Stimulated activated CD8-positive, alpha-beta memory T cell treated with anti-CD3 and anti-CD28 coated beads, Interleukin-4, amount 100 ng/mL, for 24 hours (primary cell): ENCODE results near the gene GFPT1.
A peak's percentile ranks its signal among the peaks of the same experiment; 100 is the strongest.
"Not testable (repeated sequence)": the region's sequence is repeated elsewhere in the genome, so short reads cannot be mapped to it uniquely, and the experiment has no call there.

Source experiments
- DNase-seq: peaks from one replicate; pipeline ENCODE4 v3.0.0-alpha.2; 2020; ENCODE audit warnings: low read depth

Gene GFPT1

DNA sequence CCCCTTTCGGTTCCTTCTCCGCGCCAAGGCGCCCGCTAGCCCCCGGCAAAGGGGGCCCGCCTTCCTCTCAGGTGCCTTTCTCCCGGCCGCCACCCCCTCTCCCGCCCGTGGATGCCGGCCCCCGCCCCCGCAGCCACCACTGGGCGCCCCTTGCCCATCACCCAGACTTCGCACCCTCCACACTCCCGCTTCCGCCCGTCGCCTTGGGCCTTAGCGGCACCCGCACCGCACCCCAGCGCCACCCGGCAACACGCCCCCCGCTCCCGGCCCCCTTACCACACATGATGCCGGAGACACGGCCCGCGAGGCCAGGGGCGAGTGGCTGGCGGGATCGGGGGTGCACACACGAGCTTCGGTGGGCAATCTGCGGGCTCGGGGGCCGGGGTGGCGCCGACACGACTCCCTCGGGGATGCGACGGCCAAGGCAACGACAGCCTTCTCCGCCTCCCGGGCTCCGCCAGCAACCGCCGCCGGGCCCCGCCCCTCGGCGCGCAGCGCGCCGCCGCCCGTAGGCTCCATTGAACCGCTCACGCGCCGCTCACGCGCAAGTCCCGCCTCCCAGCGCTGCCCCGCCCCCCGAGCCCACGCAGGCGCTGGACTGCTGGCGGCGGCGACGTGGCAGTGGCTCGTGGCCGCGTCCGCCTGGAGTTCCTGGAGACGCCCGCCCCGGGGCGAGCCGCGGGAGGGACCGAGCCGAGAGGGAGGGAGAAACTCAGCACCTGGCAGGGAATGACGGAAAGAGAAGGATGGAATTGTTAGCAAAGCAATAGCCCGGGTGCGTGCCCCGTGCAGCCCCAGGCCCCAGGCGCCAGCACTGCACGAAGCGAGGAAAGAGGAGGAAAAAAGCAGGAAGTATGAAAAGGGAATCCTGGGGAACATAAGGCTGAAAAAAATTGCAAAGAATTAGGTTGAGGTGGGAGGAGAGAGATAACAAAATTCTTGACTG is at the start of gene GFPT1:
Gene GFPT1, minus strand, starts transcription at position 439 of the 946 bp plus-strand sequence. Its CDS starts 156 bp downstream, at position 283.
- DNase-seq: peak; percentile 91

DNA sequence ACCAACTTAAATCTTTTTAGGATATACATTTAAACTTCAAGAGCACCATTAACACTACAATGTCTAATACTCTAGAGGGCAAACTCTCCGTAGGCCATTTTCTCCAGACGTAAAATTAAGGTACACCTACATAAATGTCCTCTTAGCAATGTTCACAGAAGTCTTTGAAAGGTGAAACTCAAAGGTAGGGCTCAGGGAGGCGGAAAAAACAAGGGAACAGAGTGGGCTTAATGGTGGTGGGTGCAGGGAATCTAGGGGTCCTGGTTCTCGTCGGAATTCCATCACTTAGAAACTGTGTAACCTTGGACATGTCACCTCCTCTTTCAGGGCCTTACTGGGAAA is 49.5 kb upstream of the GFPT1 start:
- no peak for DNase-seq

DNA sequence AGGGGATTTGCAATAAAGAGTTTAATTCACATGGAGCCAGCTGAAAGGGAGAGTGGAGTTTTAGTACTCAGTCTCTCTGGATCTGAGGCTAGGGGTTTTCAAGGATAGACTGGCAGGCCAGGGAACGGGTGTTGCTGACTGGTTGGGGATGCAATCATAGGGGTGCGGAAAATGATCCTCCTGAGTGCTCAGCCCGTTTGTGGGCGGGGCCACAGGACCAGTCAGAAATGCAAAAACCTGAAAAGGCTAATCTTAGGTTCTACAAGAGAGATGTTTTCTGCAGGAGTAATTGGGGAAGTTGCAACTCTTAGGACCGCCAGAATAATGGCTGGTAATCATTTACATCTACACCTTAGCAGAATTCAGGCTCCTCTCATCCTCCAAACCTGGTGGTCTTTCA is 47.7 kb upstream of the GFPT1 start:
- no peak for DNase-seq

DNA sequence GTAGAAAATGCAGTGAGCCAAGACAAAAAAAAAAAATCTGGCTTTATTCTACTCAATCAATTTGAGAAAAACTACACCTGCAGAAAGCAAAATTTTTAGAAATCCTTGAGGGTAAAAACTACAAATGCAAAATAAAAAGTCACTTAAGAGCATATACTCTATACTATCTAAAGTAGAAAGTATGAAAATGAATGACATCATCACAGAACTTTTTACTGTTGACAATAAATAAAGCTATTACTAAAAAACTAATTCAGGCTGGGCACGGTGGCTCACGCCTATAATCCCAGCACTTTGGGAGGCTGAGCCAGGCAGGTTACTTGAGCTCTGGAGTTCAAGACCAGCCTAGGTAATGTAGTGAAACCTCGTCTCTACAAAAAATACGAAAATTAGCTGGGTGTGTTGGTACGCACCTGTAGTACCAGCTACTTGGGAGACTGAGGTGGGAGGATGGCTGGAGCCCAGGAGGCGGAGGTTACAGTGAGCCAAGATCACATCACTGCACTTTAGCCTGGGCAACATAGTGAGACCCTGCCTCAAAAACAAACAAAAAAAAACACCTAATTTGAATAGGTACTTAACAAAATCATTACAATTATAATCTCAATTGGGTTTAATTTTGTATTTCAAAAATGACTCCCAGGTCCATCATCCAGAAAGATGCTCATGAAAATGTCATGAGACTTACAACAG is 42.6 kb upstream of the GFPT1 start:
- DNase-seq: no peak

DNA sequence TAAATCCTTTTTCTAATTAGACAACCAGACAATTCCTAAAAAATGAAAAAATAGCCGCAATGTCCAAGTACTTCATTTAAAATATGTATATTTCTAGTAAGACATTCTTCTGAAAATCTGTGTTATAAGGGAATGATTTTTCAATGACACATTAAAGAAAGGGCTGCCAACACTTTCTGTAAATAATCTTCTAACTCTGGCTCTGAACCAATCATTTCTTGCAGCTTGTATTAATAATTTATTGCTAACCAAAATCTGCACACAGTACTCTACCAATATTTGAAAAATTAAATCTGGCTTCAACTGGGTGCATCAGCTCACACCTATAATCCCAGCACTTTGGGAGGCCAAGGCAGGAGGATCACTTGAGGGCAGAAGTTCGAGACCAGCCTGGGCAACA is 42.0 kb upstream of the GFPT1 start:
- DNase-seq: no peak

DNA sequence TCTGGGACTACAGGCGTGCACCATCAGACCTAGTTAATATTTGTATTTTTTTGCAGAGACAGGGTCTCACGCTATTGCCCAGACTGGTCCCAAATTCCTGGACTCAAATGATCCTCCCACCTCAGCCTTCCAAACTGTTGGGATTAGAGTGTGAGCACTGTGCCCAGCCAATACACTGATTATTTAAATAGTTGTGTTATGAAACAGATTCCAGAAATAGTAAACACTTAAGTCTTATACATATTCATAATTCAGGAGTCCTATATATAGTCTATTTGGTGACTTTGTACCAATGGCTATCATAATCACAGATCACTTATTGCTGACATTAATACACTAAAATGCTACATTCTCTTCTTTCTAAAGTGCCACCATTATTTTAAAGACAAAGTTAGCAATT is 37.4 kb upstream of the GFPT1 start:
- DNase-seq: no peak

DNA sequence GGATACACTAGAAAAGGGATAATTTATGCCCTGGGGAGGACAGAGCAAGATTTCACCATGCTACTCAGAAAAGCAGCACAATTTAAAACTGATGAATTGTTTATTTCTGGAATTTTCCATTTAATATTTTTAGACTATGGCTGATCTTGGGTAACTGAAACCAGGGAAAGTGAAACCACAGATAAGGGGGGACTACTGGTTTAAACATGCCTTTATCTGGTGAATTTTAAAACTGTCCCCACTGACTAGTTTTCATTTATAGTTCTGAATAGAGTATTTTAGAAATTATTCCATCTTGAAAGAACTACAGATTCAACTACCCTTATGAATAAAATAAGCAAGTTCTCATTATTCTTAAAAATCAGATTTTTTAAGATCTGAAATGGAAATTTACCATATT is 35.2 kb upstream of the GFPT1 start:
- no peak for DNase-seq

DNA sequence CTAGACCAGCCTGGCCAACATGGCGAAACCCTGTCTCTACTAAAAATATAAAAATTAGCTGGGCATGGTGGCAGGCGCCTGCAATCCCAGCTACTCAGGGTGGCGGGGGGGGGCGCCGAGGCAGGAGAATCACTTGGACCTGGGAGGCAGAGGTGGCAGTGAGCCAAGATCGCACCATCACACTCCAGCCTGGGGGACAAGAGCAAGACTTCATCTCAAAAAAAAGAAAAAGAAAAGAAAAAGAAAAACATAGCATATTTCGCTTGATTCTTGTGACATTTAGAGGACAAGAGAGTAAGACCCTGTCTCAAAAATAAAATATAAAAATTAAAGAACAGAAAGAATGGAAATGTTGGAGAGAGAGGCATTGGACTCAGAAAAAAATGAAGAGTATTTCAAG is 32.1 kb upstream of the GFPT1 start:
- not testable (repeated sequence) for DNase-seq

DNA sequence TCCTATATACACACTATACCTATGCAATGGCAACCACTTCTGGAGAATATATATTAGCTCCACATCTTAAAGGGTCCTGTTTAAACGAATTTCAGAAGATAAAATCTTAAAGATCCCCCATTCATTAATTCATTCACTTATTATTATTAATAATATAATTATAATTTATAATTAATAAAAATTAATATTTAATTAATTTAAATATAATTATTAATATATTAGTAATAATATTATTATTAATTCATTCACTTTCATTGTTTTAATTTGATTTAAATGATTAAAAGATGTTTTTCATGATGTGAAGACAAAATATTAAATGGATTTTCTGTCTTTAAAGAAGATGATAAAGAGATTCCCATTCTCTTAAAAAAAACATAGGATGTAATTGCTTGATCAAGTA is 29.1 kb upstream of the GFPT1 start:
- DNase-seq: no peak

DNA sequence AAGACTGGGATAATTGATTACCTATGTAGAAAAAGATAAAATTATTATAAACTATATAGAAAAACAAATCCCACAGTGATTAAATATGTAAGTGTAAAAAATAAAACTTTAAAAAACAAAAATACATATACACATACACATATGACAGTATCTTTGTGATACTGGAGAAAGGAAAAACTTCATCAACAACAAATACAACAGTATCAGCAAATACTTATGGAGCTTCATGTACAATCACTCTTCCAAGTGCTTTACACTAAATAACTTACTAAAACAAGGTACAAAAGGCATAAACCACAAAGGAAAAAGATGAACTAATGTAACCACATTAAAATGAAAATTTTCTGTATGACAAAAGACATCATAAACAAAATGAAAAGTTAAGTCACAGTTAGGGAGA is 24.1 kb upstream of the GFPT1 start:
- DNase-seq: no peak

DNA sequence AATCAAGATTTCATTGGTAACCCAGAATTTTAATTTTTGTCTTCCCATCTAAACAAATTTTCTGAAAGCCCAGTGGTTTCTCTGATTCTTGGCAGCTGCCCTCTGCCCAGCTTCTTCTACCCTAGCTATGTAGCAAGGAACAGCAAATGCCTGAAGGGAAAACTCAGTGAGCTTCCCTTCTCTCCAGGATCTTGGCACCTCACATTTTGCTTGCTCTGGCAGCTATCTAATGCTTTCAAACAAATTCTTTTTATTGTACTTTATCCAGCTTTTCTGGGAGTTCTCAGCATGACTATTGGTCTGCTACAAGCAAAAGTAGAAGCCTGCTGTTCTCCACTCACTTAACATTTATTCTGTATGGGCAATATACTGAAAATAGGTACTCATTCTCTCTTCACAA is 18.3 kb upstream of the GFPT1 start:
- DNase-seq: no peak

DNA sequence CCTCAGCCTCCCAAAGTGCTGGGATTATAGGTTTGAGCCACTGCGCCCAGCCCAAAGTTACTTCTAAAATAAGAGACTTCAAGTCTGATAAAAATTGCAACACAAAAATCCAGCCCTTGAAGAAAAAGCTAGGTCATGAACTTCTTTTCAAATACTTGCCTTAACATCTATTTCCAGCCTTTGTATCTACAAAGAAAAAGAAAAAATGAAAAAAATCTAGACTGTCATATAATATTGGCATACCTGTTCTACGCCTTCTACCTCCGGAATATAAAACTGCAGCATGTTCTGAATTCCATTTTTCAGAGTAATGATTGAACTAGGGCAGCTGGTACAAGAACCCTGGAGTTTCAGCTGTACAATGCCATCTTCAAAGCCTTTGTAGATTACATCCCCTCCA is 13.1 kb upstream of the GFPT1 start:
- no peak for DNase-seq

DNA sequence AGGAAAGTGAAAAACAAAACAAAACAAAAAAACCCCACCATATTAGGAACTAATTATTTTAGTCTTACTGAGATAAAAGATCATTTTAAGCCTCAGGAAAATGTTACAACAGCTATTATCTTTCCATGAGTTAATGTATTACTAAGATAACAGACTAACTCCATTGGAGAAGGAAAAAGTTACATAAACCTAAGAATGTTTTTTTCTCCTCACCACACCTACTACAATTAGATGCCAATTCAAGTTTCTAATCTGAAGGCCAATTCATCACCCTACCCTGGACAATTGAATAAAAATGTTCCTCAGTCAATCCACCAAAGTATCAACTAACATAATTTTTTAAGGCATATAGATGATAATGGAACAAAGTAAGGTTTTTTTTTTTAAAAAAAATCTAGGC is 10.2 kb upstream of the GFPT1 start:
- no peak for DNase-seq

DNA sequence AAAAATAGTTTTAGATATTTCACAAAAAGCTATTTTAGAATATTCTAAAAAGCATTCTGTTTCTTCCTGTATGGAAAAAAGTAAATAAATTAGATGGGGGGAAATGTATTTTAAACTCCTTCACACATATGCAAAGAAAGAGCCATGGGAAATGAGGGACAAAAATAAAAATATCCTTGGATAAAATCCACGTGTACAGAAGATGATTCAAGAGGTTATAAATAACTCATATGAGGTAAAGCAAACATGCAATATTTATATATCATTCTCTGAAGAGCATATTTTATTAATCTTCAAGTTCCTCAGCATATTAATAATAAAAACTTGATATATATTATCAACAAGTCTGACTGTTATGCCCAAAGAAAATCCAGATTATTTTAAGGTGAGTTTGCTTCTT is 8.8 kb upstream of the GFPT1 start:
- DNase-seq: no peak

DNA sequence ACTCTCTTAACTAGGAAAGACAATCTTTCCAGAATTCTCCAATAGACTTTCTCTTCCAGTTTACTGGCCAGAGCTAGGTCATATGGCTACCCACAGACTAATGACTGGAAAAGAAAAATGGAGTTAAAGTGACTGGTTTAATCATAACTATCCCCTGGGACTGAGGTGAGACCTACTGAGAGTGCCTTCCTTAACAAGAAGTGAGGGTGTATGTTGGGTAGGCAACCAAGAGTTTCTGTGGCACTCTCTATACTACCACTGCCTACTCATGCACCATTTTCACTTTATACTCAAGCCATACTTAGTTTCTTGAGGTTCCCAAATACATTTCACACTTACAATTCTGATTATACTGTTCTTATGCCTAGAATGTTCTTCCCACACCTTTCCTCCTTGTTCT is 6.9 kb upstream of the GFPT1 start:
- DNase-seq: no peak

DNA sequence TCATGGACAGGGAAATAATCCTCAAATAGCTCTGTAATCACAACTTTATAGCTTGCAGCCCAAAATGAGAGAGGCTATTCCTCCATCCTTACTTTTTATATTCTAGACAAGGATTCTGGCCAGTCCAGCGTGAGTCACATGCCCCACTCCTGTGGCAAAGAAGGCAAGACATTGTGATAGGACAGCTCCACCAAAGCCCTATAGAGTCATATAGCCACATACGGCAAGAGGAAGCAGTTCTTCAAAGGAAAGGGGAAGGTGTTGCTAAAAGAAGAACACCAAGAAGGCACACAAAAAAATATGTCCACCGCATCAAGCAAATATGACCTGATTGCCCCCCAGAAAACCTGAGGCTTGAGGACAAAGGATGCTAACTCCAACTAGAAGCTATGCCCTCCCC is 3.4 kb upstream of the GFPT1 start:
- no peak for DNase-seq

DNA sequence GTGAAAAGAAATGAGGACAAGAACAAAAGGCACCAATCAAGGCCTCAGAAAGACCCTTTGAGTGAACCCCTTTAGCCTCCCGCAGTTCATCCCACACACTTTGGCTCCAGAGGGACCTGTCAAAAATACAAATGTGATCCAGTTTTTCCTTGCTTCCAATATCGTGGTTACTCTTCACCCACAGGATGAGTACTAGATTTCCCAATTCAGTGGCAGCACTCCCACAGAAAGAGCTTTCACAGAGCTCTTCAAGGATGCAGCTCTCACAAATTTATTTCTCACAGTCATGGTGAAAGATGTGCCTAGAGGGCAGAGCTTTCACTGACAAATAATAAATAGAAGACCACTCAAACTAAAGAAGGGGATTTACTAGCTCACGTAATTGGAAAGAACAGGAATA is 3.0 kb upstream of the GFPT1 start:
- DNase-seq: no peak

DNA sequence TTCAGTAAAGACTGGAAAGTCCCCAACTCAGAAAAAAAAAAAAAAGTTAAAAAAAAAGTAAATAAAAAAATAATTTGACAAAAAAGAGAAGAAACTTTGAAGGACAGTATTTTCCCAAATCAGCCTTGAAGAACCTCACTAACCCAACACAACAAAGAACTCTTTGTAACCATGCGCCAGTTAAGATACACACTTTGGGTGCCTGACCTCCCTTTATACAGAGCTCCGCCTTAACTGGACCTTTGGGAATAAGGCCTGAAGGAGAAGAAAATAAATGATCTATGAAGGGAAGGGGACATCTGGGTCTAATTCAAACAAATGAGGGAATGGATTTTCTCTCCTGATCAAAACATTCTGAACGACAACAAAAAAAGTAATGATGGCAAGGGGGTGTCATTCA is 2.2 kb upstream of the GFPT1 start:
- DNase-seq: no peak

DNA sequence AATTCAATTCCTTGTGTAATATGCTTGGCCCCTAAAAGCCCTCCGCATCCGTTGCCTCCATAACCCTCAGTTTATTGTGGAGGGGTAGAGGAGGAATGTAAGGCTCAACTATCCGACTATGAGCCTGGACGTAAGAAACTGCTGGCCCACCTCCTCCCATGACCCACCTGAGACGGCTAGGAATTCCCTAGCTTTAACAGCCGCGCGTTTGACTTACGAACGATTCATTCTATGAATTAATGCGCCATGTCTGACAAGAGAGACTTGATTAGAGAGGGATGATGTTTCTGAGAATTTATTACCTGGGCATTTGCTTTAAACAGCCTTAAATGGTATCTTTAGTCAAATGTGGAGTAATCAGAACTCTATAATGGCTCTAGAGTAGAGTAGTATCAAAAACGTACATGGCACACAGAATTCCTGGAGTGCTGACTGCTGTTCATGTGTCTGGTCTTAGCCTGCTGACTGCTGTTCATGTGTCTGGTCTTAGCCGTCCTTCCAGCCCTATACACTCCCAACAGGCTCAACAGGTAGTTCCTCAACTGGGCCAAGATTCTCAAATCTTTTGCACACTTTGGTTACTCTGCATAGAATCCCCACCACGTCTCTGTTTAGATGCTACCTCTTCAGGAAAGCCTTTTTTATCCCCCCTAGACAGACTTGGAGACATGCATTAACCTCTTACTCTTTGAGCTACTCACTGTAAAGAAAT is 899 bp upstream of the GFPT1 start:
- no peak for DNase-seq

DNA sequence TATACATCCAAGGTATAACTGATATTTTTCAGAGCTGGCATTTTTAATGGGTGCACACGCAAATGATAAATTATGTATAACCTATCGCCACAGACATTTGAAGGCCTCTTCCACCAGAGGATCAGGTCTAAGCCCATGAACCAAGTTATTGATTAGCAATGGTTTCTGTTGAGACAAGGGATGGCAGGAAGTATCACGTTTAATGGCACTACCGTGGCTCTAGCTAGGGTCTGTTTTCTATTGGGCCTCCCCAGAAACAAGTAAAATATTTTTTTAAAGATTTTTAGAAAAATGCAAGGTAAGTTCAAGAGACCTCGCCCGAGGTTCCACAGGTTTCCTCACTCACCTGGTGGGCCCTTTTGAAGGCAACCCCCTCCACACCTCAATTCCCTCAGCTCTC is 667 bp downstream of the GFPT1 start:
- no peak for DNase-seq

DNA sequence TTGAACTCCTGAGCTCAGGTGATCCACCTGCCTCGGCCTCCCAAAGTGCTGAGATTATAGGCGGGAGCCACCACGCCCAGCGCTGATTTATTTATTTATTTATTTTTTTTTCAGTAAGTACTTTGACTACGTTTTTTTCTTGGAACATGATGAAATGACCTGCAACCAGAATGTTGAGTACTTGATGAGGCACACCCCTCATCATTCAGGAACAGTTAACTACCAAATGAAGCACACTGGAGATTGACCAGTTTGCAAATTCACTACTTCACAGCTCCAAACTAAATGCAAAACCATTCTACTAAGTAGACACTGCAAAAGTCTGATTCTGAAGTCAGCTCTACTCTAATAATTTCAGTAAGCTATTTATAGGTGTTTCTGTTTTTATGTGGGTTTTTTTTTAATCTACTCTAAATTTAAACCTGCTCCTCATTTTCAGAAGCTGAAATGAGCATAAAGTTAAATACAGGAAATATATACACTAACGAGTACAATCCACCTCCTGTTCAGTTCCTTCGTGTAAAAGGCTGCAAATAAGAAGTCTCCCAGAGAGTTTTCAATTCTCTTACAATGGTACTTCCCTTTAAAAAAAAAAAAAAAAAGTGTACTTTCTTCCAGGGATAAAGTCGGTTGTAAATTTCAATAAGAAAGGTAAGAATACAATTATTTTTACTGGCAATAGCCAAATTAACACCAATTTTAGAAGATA is 1.4 kb downstream of the GFPT1 start:
- DNase-seq: no peak

DNA sequence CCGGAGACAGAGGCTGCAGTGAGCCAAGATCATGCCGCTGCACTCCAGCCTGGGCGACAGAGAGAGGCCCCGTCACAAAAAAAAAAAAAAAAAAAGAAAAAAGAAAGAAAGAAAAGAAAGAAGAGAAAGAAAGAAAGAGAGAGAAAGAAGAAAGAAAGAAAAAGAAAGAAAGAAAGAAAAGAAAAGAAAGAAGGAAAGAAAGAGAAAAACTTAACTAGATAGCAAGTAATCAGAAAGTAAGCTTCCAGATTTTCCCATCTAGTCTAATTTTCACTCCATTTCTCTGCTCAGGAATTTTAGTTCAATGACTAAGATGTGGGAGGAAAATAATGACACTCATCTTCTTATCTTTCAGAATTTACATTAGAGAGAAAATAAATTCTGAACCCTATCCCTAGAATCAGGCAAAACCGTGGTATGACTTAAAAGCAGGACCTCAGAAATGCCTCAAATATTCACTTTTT is 2.4 kb downstream of the GFPT1 start:
- DNase-seq: no peak
